ENCODE results near the gene TOP2A. TPM values are rescaled to one million over a fixed set of nuclear protein-coding genes. Genes with fewer than 3 reads are reported as not detected.
"Not testable (repeated sequence)": the region's sequence is repeated elsewhere in the genome, so short reads cannot be mapped to it uniquely, and the experiment has no call there.

Gene TOP2A
- total and polyA plus RNA-seq, 11 donors: 0.11 to 28.9 (median 1.2) TPM

DNA sequence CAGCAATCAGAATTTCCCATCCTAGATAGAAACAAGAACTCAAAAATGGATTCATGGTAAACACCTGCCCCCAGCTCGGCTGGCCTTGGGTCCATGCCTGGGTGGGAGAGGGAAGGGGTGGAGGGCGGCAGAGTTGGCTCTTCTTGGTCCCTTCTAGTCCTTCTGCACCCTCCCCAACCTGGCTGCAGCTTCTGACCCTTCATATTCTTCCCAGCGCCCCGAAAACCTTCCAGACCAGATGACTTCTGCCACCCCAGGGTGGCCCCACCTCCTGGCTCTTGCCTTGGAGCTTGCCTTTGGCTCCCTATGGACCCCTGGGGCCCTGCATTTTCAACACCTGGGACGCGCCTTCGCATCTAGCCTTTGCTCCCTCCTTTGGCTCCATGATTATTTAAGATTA lies 47.8 kb downstream of the TOP2A start:
- Histone ChIP-seq H3K4me1 (peaks cover 0 to under 1% (median 0%) of the 10 kb centered on the region in 12 donors), H3K27ac (no peak overlapping the region), H3K9me3 (no peaks in the 10 kb centered on the region), H3K36me3 (no peaks in the 10 kb centered on the region), H3K27me3 (no peaks in the 10 kb centered on the region), H3K4me3 (no peak overlapping the region)
- TF ChIP-seq, protein P1, sequence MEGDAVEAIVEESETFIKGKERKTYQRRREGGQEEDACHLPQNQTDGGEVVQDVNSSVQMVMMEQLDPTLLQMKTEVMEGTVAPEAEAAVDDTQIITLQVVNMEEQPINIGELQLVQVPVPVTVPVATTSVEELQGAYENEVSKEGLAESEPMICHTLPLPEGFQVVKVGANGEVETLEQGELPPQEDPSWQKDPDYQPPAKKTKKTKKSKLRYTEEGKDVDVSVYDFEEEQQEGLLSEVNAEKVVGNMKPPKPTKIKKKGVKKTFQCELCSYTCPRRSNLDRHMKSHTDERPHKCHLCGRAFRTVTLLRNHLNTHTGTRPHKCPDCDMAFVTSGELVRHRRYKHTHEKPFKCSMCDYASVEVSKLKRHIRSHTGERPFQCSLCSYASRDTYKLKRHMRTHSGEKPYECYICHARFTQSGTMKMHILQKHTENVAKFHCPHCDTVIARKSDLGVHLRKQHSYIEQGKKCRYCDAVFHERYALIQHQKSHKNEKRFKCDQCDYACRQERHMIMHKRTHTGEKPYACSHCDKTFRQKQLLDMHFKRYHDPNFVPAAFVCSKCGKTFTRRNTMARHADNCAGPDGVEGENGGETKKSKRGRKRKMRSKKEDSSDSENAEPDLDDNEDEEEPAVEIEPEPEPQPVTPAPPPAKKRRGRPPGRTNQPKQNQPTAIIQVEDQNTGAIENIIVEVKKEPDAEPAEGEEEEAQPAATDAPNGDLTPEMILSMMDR (IDR thresholded peaks at IDR 0.05): no peak
- TF ChIP-seq POLR2A (IDR thresholded peaks at IDR 0.05): no peak
- intact Hi-C loops (cut with DNase I): no loop called here
- no peak for DNase-seq
- 91 to 94% (median 94%) methylated on average over 7 of the region's 7 CpGs for WGBS, 4 donors
- no peak for ATAC-seq

DNA sequence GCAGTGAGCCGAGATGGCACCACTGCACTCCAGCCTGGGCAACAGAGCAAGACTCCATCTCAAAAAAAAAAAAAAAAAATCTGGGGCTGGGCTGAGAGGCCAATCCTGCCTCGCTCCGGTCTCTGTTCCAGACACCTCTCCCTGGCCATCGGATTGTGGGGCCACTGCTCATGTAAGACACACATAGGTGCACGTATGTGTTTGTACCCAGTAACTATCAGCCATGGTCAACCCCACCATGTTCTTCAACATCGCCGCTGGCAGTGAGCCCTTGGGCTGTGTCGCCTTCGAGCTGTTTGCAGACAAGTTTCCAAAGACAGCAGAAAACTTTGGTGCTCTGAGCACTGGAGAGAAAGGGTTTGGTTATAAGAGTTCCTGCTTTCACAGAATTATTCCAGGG lies 50.0 kb downstream of the TOP2A start:
- 93 to 98% (median 94%) methylated on average over 9 of the region's 9 CpGs for WGBS, 4 donors
- intact Hi-C loops (cut with DNase I): not testable (repeated sequence)

DNA sequence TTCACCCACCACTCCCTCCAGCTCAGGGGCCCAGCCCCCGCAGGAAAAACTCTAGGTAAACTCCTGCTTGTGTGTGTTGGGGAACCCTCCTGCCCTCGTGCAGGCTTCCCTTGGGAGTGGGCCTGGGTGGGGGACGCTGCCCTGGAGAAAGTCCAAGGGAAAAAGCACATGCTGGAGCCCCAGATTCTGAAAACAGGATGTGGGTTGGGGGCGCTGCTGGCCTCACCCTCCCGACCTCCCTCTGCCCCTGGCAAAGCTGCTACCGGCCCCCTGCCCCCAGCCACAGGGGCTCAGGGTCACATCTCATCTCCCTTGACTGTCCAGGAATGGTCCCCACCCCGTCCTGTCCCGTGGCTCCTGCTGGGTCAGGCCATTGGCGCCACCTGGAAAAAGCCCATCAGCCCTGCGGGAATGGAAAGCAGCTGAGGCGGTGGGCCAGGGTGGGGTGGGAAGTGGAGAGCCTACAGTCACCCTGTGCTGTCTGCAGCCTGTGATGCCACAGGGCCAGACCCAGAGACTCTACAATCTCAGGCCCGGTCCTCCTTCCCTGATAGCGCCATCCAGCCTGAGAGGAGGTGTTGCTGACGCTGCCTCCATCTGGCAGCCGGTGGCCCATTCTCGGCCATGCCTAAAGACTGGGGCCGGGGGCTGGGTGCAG lies 50.7 kb downstream of the TOP2A start:
- H3K9me3 ChIP-seq: no peaks in the 10 kb centered on the region
- no peak overlapping the region for H3K4me3 ChIP-seq
- peaks cover 0 to 8% (median 0%) of the 10 kb centered on the region in 9 donors for H3K27me3 ChIP-seq
- no peak for TF ChIP-seq POLR2A (IDR thresholded peaks at IDR 0.05)
- TF ChIP-seq, protein P1 (IDR thresholded peaks at IDR 0.05): no peak
- DNase-seq: no peak
- no peak overlapping the region for H3K27ac ChIP-seq
- no peaks in the 10 kb centered on the region for H3K36me3 ChIP-seq
- H3K4me1 ChIP-seq: peaks cover 0 to 27% (median 7%) of the 10 kb centered on the region in 12 donors
- WGBS, 4 donors: 68 to 75% (median 70%) methylated on average over 10 to 17 of the region's 17 CpGs
- no peak for ATAC-seq
- intact Hi-C loops (cut with DNase I): no loop called here

More for the DNA sequence above, 50.0 kb downstream of the TOP2A start:
- not testable (repeated sequence) for H3K36me3 ChIP-seq, H3K27me3 ChIP-seq, H3K9me3 ChIP-seq, H3K4me3 ChIP-seq, DNase-seq, ATAC-seq, H3K27ac ChIP-seq
- H3K4me1 ChIP-seq: peaks cover 0 to 22% (median 0%) of the 10 kb centered on the region in 12 donors

DNA sequence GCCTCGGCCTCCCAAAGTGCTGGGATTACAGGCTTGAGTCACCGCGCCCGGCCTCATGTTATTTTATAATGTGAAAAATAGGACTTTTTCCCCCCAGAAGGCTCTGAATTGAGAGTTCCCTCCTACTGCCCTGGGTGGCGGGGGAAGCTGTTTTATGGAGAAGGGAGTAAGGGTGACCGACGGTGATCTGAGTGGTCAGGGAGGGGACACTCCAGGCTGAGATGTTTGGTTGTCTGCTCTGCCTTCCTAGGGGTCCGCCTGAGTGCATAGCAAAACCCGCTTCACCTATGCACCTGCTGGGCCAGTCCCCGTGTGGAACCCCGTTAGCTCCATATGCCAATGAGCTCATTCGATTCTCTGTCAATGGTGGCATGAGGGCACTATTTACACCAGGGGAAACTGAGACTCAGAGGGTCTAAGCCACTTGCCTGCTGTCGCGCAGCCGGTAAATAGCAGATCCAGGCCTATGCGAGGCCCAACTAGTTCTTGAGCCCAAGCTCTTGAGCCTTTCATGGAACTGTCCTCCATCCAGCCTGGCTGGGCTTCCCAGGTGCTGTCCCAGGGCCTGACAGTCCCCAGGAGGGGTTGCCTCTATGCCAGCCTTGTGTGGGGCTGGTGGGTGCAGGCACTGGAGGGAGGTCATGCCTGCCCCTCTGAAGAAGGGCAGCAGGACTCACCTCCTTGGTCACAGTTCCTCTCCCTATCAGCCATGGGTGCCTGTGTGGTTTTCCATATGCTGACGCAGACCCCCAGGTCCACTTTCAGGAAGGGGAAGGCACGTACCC lies 51.4 kb downstream of the TOP2A start:
- no peak overlapping the region for H3K27ac ChIP-seq
- ATAC-seq (no peak), DNase-seq (no peak)
- TF ChIP-seq POLR2A (IDR thresholded peaks at IDR 0.05): no peak
- TF ChIP-seq, protein P1 (IDR thresholded peaks at IDR 0.05): no peak
- no peak overlapping the region for H3K4me3 ChIP-seq
- H3K9me3 ChIP-seq: no peaks in the 10 kb centered on the region
- H3K27me3 ChIP-seq: peaks cover 0 to 13% (median 0%) of the 10 kb centered on the region in 9 donors
- H3K36me3 ChIP-seq: no peaks in the 10 kb centered on the region
- WGBS, 4 donors: 95 to 99% (median 96%) methylated on average over 14 to 18 of the region's 18 CpGs
- intact Hi-C loops (cut with DNase I): no loop called here
- H3K4me1 ChIP-seq: peaks cover 0 to 27% (median 7%) of the 10 kb centered on the region in 12 donors
